Neural crest cell (in vitro differentiated cells): ENCODE results near the gene SH3GL2. TPM values are rescaled to one million over a fixed set of nuclear protein-coding genes. Genes with fewer than 3 reads are reported as not detected.
A peak's percentile ranks its signal among the peaks of the same experiment; 100 is the strongest.

Experiments
- DNase-seq: peaks from one replicate; pipeline ENCODE4 v3.0.0; 2021; ENCODE audit warnings: low read depth, mixed read lengths, low spot score
- H3K27ac Mint-ChIP-seq: one replicate; pipeline ENCODE4 v1.8.0; 2021; ENCODE audit warnings: mild to moderate bottlenecking, mixed read lengths; ENCODE audit not compliant: unreplicated experiment
- H3K27me3 Mint-ChIP-seq: 2 replicates; pipeline ENCODE4 v1.8.0; 2021; ENCODE audit warnings: low read depth, mild to moderate bottlenecking, mixed read lengths
- H3K36me3 Mint-ChIP-seq: 2 replicates; pipeline ENCODE4 v1.8.0; 2021; ENCODE audit warnings: low read depth, mild to moderate bottlenecking, mixed read lengths
- H3K4me1 Mint-ChIP-seq: 2 replicates; pipeline ENCODE4 v1.8.0; 2021; ENCODE audit warnings: mixed read lengths
- H3K4me3 Mint-ChIP-seq: one replicate; pipeline ENCODE4 v1.8.0; 2021; ENCODE audit warnings: mild to moderate bottlenecking, mixed read lengths
- H3K9me3 Mint-ChIP-seq: 2 replicates; pipeline ENCODE4 v1.8.0; 2021; ENCODE audit warnings: mixed read lengths
- CTCF ChIP-seq: fragments of 200-600 bp; sonication (generic); conservative IDR thresholded peaks from 2 replicates; pipeline ENCODE4 v1.5.0; 2021; ENCODE audit warnings: antibody characterized with exemption, mild to moderate bottlenecking
- total RNA-seq: library from RNA; stranded (reverse); gene quantifications from 2 replicates; pipeline ENCODE4 v1.2.1, GENCODE V29; 2021

Gene SH3GL2
- total RNA-seq, 1 donor from 2014 or later: 0.89 TPM

GRCh38 chr9:17810728-17811571 lies 232.1 kb downstream of the SH3GL2 start:
- peaks cover 7% of the 10 kb centered on the region for H3K4me1 Mint-ChIP-seq
- H3K4me3 Mint-ChIP-seq: no peak overlapping the region
- no peaks in the 10 kb centered on the region for H3K36me3 Mint-ChIP-seq
- no peaks in the 10 kb centered on the region for H3K9me3 Mint-ChIP-seq
- no peaks in the 10 kb centered on the region for H3K27me3 Mint-ChIP-seq
- TF ChIP-seq CTCF: peak; percentile 97
- peak; percentile 68 for DNase-seq
- no peak overlapping the region for H3K27ac Mint-ChIP-seq

GRCh38 chr9:17813798-17814197 lies 234.9 kb downstream of the SH3GL2 start:
- H3K27me3 Mint-ChIP-seq: no peaks in the 10 kb centered on the region
- no peaks in the 10 kb centered on the region for H3K9me3 Mint-ChIP-seq
- no peak for TF ChIP-seq CTCF
- no peak for DNase-seq
- peak overlapping the region; percentile 0 for H3K27ac Mint-ChIP-seq
- H3K36me3 Mint-ChIP-seq: no peaks in the 10 kb centered on the region
- peaks cover 18% of the 10 kb centered on the region for H3K4me1 Mint-ChIP-seq
- no peak overlapping the region for H3K4me3 Mint-ChIP-seq

GRCh38 chr9:17816431-17817027 lies 237.7 kb downstream of the SH3GL2 start:
- H3K9me3 Mint-ChIP-seq: peaks cover 4% of the 10 kb centered on the region
- no peak for TF ChIP-seq CTCF

GRCh38 chr9:17824191-17824590 lies 245.3 kb downstream of the SH3GL2 start:
- Mint-ChIP-seq H3K27ac (no peak overlapping the region), H3K4me1 (peaks cover 13% of the 10 kb centered on the region), H3K9me3 (peaks cover 4% of the 10 kb centered on the region), H3K36me3 (no peaks in the 10 kb centered on the region), H3K27me3 (no peaks in the 10 kb centered on the region), H3K4me3 (no peak overlapping the region)
- DNase-seq: no peak
- TF ChIP-seq CTCF: no peak

More at GRCh38 chr9:17816431-17817027, 237.7 kb downstream of the SH3GL2 start:
- Mint-ChIP-seq H3K27ac (no peak overlapping the region), H3K36me3 (no peaks in the 10 kb centered on the region), H3K4me1 (peaks cover 18% of the 10 kb centered on the region), H3K27me3 (no peaks in the 10 kb centered on the region), H3K4me3 (no peak overlapping the region)
- DNase-seq: no peak

GRCh38 chr9:17824616-17825264 lies 245.9 kb downstream of the SH3GL2 start:
- no peaks in the 10 kb centered on the region for H3K36me3 Mint-ChIP-seq
- no peak for DNase-seq

More at GRCh38 chr9:17824616-17825264, 245.9 kb downstream of the SH3GL2 start:
- no peak for TF ChIP-seq CTCF
- no peak overlapping the region for H3K4me3 Mint-ChIP-seq
- H3K4me1 Mint-ChIP-seq: peaks cover 13% of the 10 kb centered on the region
- peaks cover 4% of the 10 kb centered on the region for H3K9me3 Mint-ChIP-seq
- no peak overlapping the region for H3K27ac Mint-ChIP-seq
- no peaks in the 10 kb centered on the region for H3K27me3 Mint-ChIP-seq
